Stimulated activated CD4-positive, alpha-beta T cell treated with anti-CD3 and anti-CD28 coated beads, Interleukin-15, amount 100 ng/mL, for 1 hour (primary cell): Measurements from ENCODE around the gene DCAF4.
"Not testable (repeated sequence)": the region's sequence is repeated elsewhere in the genome, so short reads cannot be mapped to it uniquely, and the experiment has no call there.

Experiments
- DNase-seq, 2 donors: peaks; one replicate each; pipeline ENCODE4 v3.0.0-alpha.2; 2020; ENCODE audit warnings: low read depth in 1 of 2, low spot score in 1 of 2

Gene DCAF4

GRCh38 chr14:72929316-72930080 is 3.2 kb downstream of the DCAF4 start:
- no peak for DNase-seq

GRCh38 chr14:72932893-72933292 is 6.6 kb downstream of the DCAF4 start:
- DNase-seq: no peak

GRCh38 chr14:72939630-72940029 is 13.4 kb downstream of the DCAF4 start:
- no peak for DNase-seq

- no peak for DNase-seq
These were observed 15.2 kb downstream of the DCAF4 start for GRCh38 chr14:72941286-72941985.

- DNase-seq: no peak
These were observed 16.7 kb downstream of the DCAF4 start for GRCh38 chr14:72942934-72943333.

GRCh38 chr14:72943876-72944430 is 17.7 kb downstream of the DCAF4 start:
- DNase-seq: no peak

- DNase-seq: no peak
These were observed 19.2 kb downstream of the DCAF4 start for GRCh38 chr14:72945356-72946027.

GRCh38 chr14:72946491-72946890 is 20.2 kb downstream of the DCAF4 start:
- no peak for DNase-seq

GRCh38 chr14:72947366-72948160 is 21.3 kb downstream of the DCAF4 start:
- DNase-seq: no peak

- peak; percentile 26 to 49 for DNase-seq
These were observed 22.3 kb downstream of the DCAF4 start for GRCh38 chr14:72948481-72949138.

GRCh38 chr14:72952171-72952570 is 25.9 kb downstream of the DCAF4 start:
- DNase-seq: no peak

GRCh38 chr14:72956741-72957140 is 30.5 kb downstream of the DCAF4 start:
- DNase-seq: not testable (repeated sequence)

GRCh38 chr14:72957213-72957612 is 30.9 kb downstream of the DCAF4 start:
- no peak for DNase-seq

GRCh38 chr14:72958548-72958947 is 32.3 kb downstream of the DCAF4 start:
- DNase-seq: no peak

GRCh38 chr14:72961016-72961415 is 34.8 kb downstream of the DCAF4 start:
- DNase-seq: not testable (repeated sequence)

GRCh38 chr14:72961579-72962335 is 35.5 kb downstream of the DCAF4 start:
- no peak for DNase-seq

GRCh38 chr14:72962336-72962754 is 36.1 kb downstream of the DCAF4 start:
- DNase-seq: not testable (repeated sequence)

GRCh38 chr14:72962829-72963312 is 36.6 kb downstream of the DCAF4 start:
- no peak for DNase-seq

GRCh38 chr14:72965249-72965648 is 39.0 kb downstream of the DCAF4 start:
- DNase-seq: no peak
